Activated CD4-positive, alpha-beta memory T cell treated with anti-CD3 and anti-CD28 coated beads, Interleukin-2, amount 10 ng/mL, durations not matched to agents 7 days and 5 days (primary cell): ENCODE data around the gene ARL14. TPM values are rescaled to one million over a fixed set of nuclear protein-coding genes. Genes with fewer than 3 reads are reported as not detected.
"Not testable (repeated sequence)": the region's sequence is repeated elsewhere in the genome, so short reads cannot be mapped to it uniquely, and the experiment has no call there.

Experiments
- CTCF ChIA-PET: fragments of 350-600 bp; sonication (Branson Sonifier 250); formaldehyde crosslinking; loops from one replicate; lab custom pipeline; 2021; ENCODE audit warnings: antibody characterized with exemption, inconsistent platforms; lab: Charles Lee
- POLR2A ChIA-PET: fragments of 350-600 bp; sonication (Branson Sonifier 250); formaldehyde crosslinking; loops from one replicate; lab custom pipeline; 2021; ENCODE audit warnings: antibody characterized with exemption; lab: Charles Lee
- DNase-seq: peaks from one replicate; pipeline ENCODE4 v3.0.0-alpha.2; 2020
- H3K27ac Mint-ChIP-seq: one replicate; pipeline ENCODE4 v1.8.0; 2021; ENCODE audit warnings: mild to moderate bottlenecking, mixed read lengths
- H3K27me3 Mint-ChIP-seq: one replicate; pipeline ENCODE4 v1.8.0; 2021; ENCODE audit warnings: mixed read lengths
- H3K36me3 Mint-ChIP-seq: one replicate; pipeline ENCODE4 v1.8.0; 2021; ENCODE audit warnings: low read depth, mixed read lengths
- H3K4me1 Mint-ChIP-seq: one replicate; pipeline ENCODE4 v1.8.0; 2021; ENCODE audit warnings: mixed read lengths
- H3K4me3 Mint-ChIP-seq: one replicate; pipeline ENCODE4 v1.8.0; 2021; ENCODE audit warnings: mild to moderate bottlenecking, mixed read lengths
- H3K9me3 Mint-ChIP-seq: one replicate; pipeline ENCODE4 v1.8.0; 2021; ENCODE audit warnings: mixed read lengths
- total RNA-seq, 2 experiments: library from RNA; stranded (reverse); gene quantifications; one replicate each; pipeline ENCODE4 v1.2.3, GENCODE V29; 2021

Gene ARL14
- total RNA-seq, 2 experiments from 2014 or later: not detected

DNA sequence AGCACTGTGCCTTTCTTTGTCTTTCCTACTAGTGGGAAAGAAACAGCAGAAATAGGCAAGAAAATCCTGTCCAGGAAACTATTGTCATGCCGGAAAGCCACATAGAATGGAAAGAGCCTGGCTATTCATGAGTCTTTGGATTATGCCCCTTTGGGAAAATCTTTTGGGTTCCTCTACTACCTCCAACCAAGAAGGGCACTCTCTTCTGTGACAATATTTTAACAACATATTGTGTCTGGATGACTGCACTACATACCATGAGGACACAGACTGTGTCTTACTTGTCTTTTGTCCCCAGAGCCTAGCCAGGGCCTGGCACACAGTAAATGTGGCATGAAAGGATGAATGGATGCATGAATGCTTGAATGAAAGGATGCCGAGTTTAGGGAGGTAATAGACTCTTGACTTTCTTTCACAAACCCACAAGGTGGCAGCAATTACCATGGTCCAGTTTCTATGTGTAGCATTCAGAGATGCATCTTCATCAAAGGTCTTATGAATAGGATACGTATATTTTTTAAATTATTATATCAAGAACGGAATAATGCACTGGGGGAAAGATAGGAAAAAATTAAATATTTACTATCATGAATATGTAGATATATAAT, 30.3 kb downstream of the ARL14 start:
- no peak for DNase-seq
- no peaks in the 10 kb centered on the region for H3K4me1 Mint-ChIP-seq
- H3K9me3 Mint-ChIP-seq: no peaks in the 10 kb centered on the region
- POLR2A ChIA-PET: no interaction called here
- CTCF ChIA-PET: interaction anchor here (2.4 kb wide), 1 partner anchor 234 kb away, joined by 18 read pairs; no protein-coding TSS in a partner anchor
- H3K27me3 Mint-ChIP-seq: peaks cover 39% of the 10 kb centered on the region
- H3K27ac Mint-ChIP-seq: no peak overlapping the region
- no peaks in the 10 kb centered on the region for H3K36me3 Mint-ChIP-seq
- no peak overlapping the region for H3K4me3 Mint-ChIP-seq

GRCh38 chr3:160709477-160710182, 32.7 kb downstream of the ARL14 start:
- ChIA-PET CTCF (interaction anchor here (2.4 kb wide), 1 partner anchor 232 kb away, joined by 18 read pairs; no protein-coding TSS in a partner anchor), POLR2A (no interaction called here)
- H3K4me3 Mint-ChIP-seq: no peak overlapping the region
- no peaks in the 10 kb centered on the region for H3K9me3 Mint-ChIP-seq
- no peaks in the 10 kb centered on the region for H3K4me1 Mint-ChIP-seq
- H3K27me3 Mint-ChIP-seq: peaks cover 38% of the 10 kb centered on the region
- no peak overlapping the region for H3K27ac Mint-ChIP-seq
- DNase-seq: no peak
- no peaks in the 10 kb centered on the region for H3K36me3 Mint-ChIP-seq

GRCh38 chr3:160713144-160713543, 36.2 kb downstream of the ARL14 start:
- H3K27me3 Mint-ChIP-seq: peaks cover 22% of the 10 kb centered on the region
- POLR2A ChIA-PET, H3K4me1 Mint-ChIP-seq, DNase-seq, CTCF ChIA-PET, H3K36me3 Mint-ChIP-seq, H3K9me3 Mint-ChIP-seq, H3K4me3 Mint-ChIP-seq, H3K27ac Mint-ChIP-seq: not testable (repeated sequence)

DNA sequence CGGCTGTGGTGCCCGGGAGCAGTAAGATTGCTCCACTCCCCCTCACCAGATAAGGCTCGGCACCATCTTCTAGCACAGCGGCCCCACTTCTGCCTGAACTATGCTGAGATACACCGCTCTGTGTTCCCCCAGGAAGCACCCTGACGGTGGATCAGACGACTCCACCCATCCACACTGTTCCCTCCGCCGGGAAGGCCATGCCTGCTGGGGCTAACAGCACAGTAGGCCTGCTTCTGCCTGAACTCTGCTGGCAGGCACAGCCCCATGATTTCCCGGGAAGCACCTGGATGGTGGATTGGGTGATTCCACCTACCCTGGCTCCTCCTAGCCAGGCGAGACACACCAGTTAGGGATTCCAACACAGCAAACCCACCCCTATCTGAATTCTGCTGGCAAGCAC, 42.8 kb downstream of the ARL14 start:
- no peak overlapping the region for H3K4me3 Mint-ChIP-seq
- H3K27ac Mint-ChIP-seq: no peak overlapping the region
- no peaks in the 10 kb centered on the region for H3K9me3 Mint-ChIP-seq
- POLR2A ChIA-PET: no interaction called here
- H3K27me3 Mint-ChIP-seq: peaks cover 27% of the 10 kb centered on the region
- CTCF ChIA-PET: no interaction called here
- H3K4me1 Mint-ChIP-seq: no peaks in the 10 kb centered on the region
- DNase-seq: no peak
- no peaks in the 10 kb centered on the region for H3K36me3 Mint-ChIP-seq

DNA sequence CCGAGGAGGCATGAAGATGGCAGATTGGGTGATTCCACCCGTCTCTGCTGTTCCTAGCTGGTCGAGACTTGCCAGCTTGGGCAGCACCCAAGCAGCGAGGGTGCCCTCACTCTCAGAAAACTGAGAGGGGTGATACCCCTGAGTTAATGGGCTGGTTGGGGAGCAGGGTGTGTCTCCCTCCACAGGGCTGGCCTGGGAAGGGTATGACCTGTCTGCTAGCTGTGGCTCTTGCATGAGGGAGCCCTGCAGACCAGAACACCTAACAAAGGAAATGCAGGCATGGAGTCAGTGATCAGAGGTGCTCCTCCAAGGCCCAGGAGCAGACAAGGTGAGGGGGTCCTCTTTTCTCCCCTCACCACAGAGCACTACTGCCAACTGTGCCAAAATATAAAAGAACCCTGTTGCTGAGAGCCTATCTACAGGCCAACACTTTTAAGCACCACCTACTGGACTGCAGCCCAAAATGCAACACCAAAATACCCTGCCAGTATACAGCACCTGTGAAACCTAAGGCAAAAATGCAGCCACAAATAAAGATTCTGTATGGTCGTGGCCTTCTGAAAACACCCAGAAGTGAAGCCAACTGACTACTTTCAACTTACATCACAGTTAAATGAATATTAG, 43.3 kb downstream of the ARL14 start:
- Mint-ChIP-seq H3K27ac (no peak overlapping the region), H3K4me3 (no peak overlapping the region), H3K27me3 (peaks cover 32% of the 10 kb centered on the region), H3K4me1 (no peaks in the 10 kb centered on the region), H3K9me3 (no peaks in the 10 kb centered on the region), H3K36me3 (no peaks in the 10 kb centered on the region)
- DNase-seq: no peak
- ChIA-PET POLR2A (no interaction called here), CTCF (no interaction called here)

- no peaks in the 10 kb centered on the region for H3K36me3 Mint-ChIP-seq
- H3K4me3 Mint-ChIP-seq: no peak overlapping the region
- H3K9me3 Mint-ChIP-seq: no peaks in the 10 kb centered on the region
- CTCF ChIA-PET: no interaction called here
- H3K27ac Mint-ChIP-seq: no peak overlapping the region
- peaks cover 34% of the 10 kb centered on the region for H3K27me3 Mint-ChIP-seq
- POLR2A ChIA-PET: no interaction called here
- DNase-seq: no peak
- H3K4me1 Mint-ChIP-seq: no peaks in the 10 kb centered on the region
Observed at GRCh38 chr3:160722331-160722730, 45.4 kb downstream of the ARL14 start.

GRCh38 chr3:160725338-160725737, 48.4 kb downstream of the ARL14 start:
- no peaks in the 10 kb centered on the region for H3K4me1 Mint-ChIP-seq
- ChIA-PET CTCF (no interaction called here), POLR2A (no interaction called here)
- no peak overlapping the region for H3K4me3 Mint-ChIP-seq
- no peak overlapping the region for H3K27ac Mint-ChIP-seq
- no peak for DNase-seq
- H3K36me3 Mint-ChIP-seq: no peaks in the 10 kb centered on the region
- no peaks in the 10 kb centered on the region for H3K9me3 Mint-ChIP-seq
- H3K27me3 Mint-ChIP-seq: peaks cover 34% of the 10 kb centered on the region

Other genes starting within 250 kb of the ARL14 start
- 10 to 100 TPM; 54.3 to 56.6 TPM for gene TRIM59, start 227.4 kb upstream of the ARL14 start, total RNA-seq
- 10 to 100 TPM; 37.3 TPM for gene KPNA4, start 111.6 kb upstream of the ARL14 start, total RNA-seq
- 1 to 10 TPM; 5.9 TPM for gene PPM1L, start 79.1 kb downstream of the ARL14 start, total RNA-seq